Activated CD4-positive, alpha-beta T cell treated with anti-CD3 and anti-CD28 coated beads for 36 hours (primary cell): ENCODE data around the gene PERCC1. TPM values are rescaled to one million over a fixed set of nuclear protein-coding genes. Genes with fewer than 3 reads are reported as not detected.
"Not testable (repeated sequence)": the region's sequence is repeated elsewhere in the genome, so short reads cannot be mapped to it uniquely, and the experiment has no call there.

Source experiments
- ATAC-seq: fragments of 200-7000 bp; cut with Tn5 transposase; one replicate; pipeline ENCODE4 v1.10.0; 2021; ENCODE audit warnings: mild to moderate bottlenecking, moderate library complexity
- CTCF ChIA-PET: fragments of 350-600 bp; sonication (Branson Sonifier 250); formaldehyde crosslinking; loops from one replicate; lab custom pipeline; 2021; ENCODE audit warnings: antibody characterized with exemption; lab: Charles Lee
- POLR2A ChIA-PET: fragments of 350-600 bp; sonication (Branson Sonifier 250); formaldehyde crosslinking; loops from one replicate; lab custom pipeline; 2021; ENCODE audit warnings: antibody characterized with exemption, inconsistent platforms; lab: Charles Lee
- DNase-seq: peaks from one replicate; pipeline ENCODE4 v3.0.0-alpha.2; 2020
- H3K27ac Mint-ChIP-seq: one replicate; pipeline ENCODE4 v1.8.0; 2021; ENCODE audit warnings: mixed read lengths
- H3K27me3 Mint-ChIP-seq: one replicate; pipeline ENCODE4 v1.8.0; 2021; ENCODE audit warnings: mixed read lengths
- H3K36me3 Mint-ChIP-seq: one replicate; pipeline ENCODE4 v1.8.0; 2021; ENCODE audit warnings: low read depth, mixed read lengths
- H3K4me1 Mint-ChIP-seq: one replicate; pipeline ENCODE4 v1.8.0; 2021; ENCODE audit warnings: mixed read lengths
- H3K4me3 Mint-ChIP-seq: one replicate; pipeline ENCODE4 v1.8.0; 2021; ENCODE audit warnings: mild to moderate bottlenecking, moderate library complexity, mixed read lengths
- H3K9me3 Mint-ChIP-seq: one replicate; pipeline ENCODE4 v1.8.0; 2021; ENCODE audit warnings: low read depth, mixed read lengths
- intact Hi-C, 2 experiments: fragments of 100-400 bp; cut with DNase I in 1 of 2; cut with micrococcal nuclease in 1 of 2; formaldehyde crosslinking; loops; one replicate each; pipeline versions ENCODE4 v1.14.2 to v1.15.1; 2022 to 2024; cut with DNase I, micrococcal nuclease
- total RNA-seq, 2 experiments: library from RNA; stranded (reverse); gene quantifications; one replicate each; pipeline ENCODE4 v1.2.3, GENCODE V29; 2021

The PERCC1 gene
- total RNA-seq, 2 experiments from 2014 or later, result not detected

- ATAC-seq (no peak), DNase-seq (no peak)
- ChIA-PET POLR2A (no interaction called here), CTCF (no interaction called here)
- H3K27ac Mint-ChIP-seq, result no peak overlapping the region
- intact Hi-C loops, result no loop called here
- no peaks in the 10 kb centered on the region for H3K27me3 Mint-ChIP-seq
- H3K4me3 Mint-ChIP-seq, result no peak overlapping the region
- no peaks in the 10 kb centered on the region for H3K9me3 Mint-ChIP-seq
- H3K4me1 Mint-ChIP-seq, result no peaks in the 10 kb centered on the region
- no peaks in the 10 kb centered on the region for H3K36me3 Mint-ChIP-seq
These were observed 6.0 kb downstream of the PERCC1 start for GRCh38 chr16:1436731-1437355.

- Mint-ChIP-seq H3K9me3 (no peaks in the 10 kb centered on the region), H3K4me3 (no peak overlapping the region), H3K4me1 (no peaks in the 10 kb centered on the region), H3K36me3 (no peaks in the 10 kb centered on the region), H3K27ac (no peak overlapping the region), H3K27me3 (no peaks in the 10 kb centered on the region)
- CTCF ChIA-PET, result no interaction called here
- ATAC-seq (no peak), DNase-seq (no peak)
- intact Hi-C loops, result no loop called here
- POLR2A ChIA-PET, result no interaction called here
These were observed 6.7 kb downstream of the PERCC1 start for GRCh38 chr16:1437606-1438005.

- Mint-ChIP-seq H3K27ac (no peak overlapping the region), H3K9me3 (no peaks in the 10 kb centered on the region), H3K36me3 (no peaks in the 10 kb centered on the region), H3K4me1 (no peaks in the 10 kb centered on the region), H3K27me3 (no peaks in the 10 kb centered on the region), H3K4me3 (no peak overlapping the region)
- DNase-seq, result no peak
- intact Hi-C loops, result no loop called here
- no peak for ATAC-seq
- POLR2A ChIA-PET, result no interaction called here
- CTCF ChIA-PET, result no interaction called here
These were observed 7.6 kb downstream of the PERCC1 start for GRCh38 chr16:1438229-1439057.

DNA sequence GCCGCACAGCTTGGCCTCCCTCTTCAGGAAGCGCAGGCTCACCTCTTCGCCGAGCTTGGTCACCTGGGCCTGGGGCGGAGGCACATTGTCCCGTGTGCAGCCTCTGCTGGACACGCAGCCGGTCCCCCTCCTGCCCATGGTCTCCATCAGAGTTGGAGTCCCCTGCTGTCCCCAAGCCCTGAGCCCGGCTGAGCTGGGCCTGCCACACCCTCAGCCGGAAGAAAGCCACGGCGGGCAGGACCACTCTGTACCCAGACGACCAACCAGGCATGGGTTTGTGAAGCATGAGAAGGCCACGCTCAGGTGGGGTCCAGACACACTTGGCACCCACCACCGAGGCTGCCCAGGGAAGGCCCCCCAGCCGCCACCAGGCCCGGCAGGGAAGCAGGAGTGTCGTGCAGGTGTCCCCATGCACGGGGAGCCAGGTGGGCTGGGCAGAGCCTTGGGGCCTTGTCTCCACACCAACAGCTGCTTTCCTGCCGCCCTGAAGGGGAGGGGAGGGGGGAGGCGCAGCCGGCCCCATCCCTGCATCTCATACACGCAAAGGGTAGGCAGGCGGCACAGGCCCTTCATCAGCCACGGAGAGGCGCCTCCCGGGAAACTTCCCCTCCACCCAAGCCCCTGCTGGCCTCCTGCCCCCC, 8.3 kb downstream of the PERCC1 start:
- no peak overlapping the region for H3K27ac Mint-ChIP-seq
- no peaks in the 10 kb centered on the region for H3K36me3 Mint-ChIP-seq
- no peak for ATAC-seq
- intact Hi-C loops, result no loop called here
- no peaks in the 10 kb centered on the region for H3K9me3 Mint-ChIP-seq
- H3K4me3 Mint-ChIP-seq, result no peak overlapping the region
- no peaks in the 10 kb centered on the region for H3K4me1 Mint-ChIP-seq
- ChIA-PET POLR2A (no interaction called here), CTCF (interaction anchor here (0.5 kb wide), 1 partner anchor 25 kb away, joined by 3 read pairs; no protein-coding TSS in a partner anchor)
- no peak for DNase-seq
- H3K27me3 Mint-ChIP-seq, result no peaks in the 10 kb centered on the region

DNA sequence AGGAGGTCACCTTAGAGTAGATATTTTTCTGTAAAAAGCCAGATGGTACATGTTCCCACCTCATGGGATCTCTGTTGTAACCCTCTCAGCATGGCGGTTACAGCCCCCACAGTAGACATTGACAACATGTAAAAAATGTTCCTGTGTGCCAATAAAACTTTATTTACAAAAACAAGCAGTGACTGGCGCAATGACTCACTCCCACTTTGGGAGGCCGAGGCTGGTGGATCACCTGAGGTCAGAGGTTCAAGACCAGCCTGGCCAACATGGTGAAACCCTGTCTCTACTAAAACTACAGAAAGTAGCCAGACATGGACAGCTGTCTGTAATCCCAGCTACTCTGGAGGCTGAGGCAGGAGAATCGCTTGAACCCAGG, 8.8 kb downstream of the PERCC1 start:
- H3K27me3 Mint-ChIP-seq, intact Hi-C loops, POLR2A ChIA-PET, H3K9me3 Mint-ChIP-seq, H3K36me3 Mint-ChIP-seq, H3K4me1 Mint-ChIP-seq, DNase-seq, ATAC-seq, H3K4me3 Mint-ChIP-seq, H3K27ac Mint-ChIP-seq: not testable (repeated sequence)
- CTCF ChIA-PET, result interaction anchor here (0.5 kb wide), 1 partner anchor 24 kb away, joined by 3 read pairs; no protein-coding TSS in a partner anchor

DNA sequence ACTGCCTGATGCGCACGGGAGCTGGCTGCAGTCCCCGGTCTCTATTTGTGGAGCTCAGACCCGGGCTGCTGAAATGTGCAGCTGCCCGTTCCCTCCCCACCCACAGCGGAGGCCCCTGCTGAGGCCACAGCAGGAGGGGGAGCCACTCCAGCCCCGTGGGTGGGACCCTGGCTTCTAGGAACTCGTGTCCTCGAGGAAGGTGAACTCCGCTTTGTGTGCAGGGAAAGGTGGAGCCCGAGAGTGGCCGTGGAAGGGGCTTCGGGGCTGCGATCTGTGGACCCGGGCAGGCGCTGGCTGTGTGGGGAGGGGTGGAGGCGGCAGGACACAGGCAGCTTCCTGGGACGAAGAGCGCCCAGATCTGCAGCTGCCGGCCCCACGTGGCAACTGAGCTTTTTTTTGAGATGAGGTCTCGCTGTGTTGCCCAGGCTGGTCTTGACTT, 10.5 kb downstream of the PERCC1 start:
- POLR2A ChIA-PET, result no interaction called here
- CTCF ChIA-PET, result interaction anchor here (0.9 kb wide), 1 partner anchor 21 kb away, joined by 3 read pairs; the partner anchor contains the start of gene UQCC4
- H3K9me3 Mint-ChIP-seq, result no peaks in the 10 kb centered on the region
- no peaks in the 10 kb centered on the region for H3K27me3 Mint-ChIP-seq
- DNase-seq, result no peak
- no peaks in the 10 kb centered on the region for H3K36me3 Mint-ChIP-seq
- no peak for ATAC-seq
- H3K4me3 Mint-ChIP-seq, result no peak overlapping the region
- no peak overlapping the region for H3K27ac Mint-ChIP-seq
- no peaks in the 10 kb centered on the region for H3K4me1 Mint-ChIP-seq
- intact Hi-C loops, result no loop called here

GRCh38 chr16:1442697-1443096, 11.8 kb downstream of the PERCC1 start:
- intact Hi-C loops, result no loop called here
- no peaks in the 10 kb centered on the region for H3K27me3 Mint-ChIP-seq
- ChIA-PET CTCF (no interaction called here), POLR2A (no interaction called here)
- H3K4me3 Mint-ChIP-seq, result no peak overlapping the region
- ATAC-seq, result no peak
- H3K9me3 Mint-ChIP-seq, result no peaks in the 10 kb centered on the region
- DNase-seq, result no peak
- H3K27ac Mint-ChIP-seq, result no peak overlapping the region
- no peaks in the 10 kb centered on the region for H3K36me3 Mint-ChIP-seq
- no peaks in the 10 kb centered on the region for H3K4me1 Mint-ChIP-seq

DNA sequence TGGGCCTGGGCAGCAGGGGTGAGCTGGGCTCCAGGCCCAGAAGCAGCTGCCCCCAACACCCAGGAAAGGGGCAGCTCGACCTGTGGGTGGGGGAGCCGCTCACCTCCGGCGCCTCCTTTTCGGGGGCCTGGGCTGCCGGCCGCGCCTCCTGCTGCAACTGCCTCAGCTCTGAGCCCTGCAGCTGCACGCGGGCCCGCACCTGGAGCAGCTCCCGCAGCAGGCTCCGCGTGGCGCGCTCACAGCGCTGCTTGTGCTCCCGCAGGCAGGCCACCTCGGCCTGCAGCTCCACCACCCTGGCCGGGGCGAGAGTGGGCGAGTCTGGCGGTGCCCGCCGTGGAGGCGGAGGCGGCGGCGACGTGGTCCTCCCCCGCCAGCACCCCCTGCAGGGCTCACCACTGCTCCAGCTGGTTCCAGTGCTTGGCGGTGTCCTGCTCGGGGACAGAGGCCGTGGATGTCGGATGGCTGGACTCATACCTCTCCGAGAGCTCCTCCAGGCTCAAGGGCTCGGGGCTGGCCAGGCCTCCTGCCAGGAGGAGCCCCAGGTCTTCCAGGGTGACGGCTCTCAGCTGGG, 12.6 kb downstream of the PERCC1 start:
- POLR2A ChIA-PET, result no interaction called here
- CTCF ChIA-PET, result no interaction called here
- intact Hi-C loops, result no loop called here
- H3K9me3 Mint-ChIP-seq, result no peaks in the 10 kb centered on the region
- no peak overlapping the region for H3K4me3 Mint-ChIP-seq
- no peaks in the 10 kb centered on the region for H3K4me1 Mint-ChIP-seq
- no peaks in the 10 kb centered on the region for H3K27me3 Mint-ChIP-seq
- ATAC-seq (no peak), DNase-seq (no peak)
- no peaks in the 10 kb centered on the region for H3K36me3 Mint-ChIP-seq
- no peak overlapping the region for H3K27ac Mint-ChIP-seq

DNA sequence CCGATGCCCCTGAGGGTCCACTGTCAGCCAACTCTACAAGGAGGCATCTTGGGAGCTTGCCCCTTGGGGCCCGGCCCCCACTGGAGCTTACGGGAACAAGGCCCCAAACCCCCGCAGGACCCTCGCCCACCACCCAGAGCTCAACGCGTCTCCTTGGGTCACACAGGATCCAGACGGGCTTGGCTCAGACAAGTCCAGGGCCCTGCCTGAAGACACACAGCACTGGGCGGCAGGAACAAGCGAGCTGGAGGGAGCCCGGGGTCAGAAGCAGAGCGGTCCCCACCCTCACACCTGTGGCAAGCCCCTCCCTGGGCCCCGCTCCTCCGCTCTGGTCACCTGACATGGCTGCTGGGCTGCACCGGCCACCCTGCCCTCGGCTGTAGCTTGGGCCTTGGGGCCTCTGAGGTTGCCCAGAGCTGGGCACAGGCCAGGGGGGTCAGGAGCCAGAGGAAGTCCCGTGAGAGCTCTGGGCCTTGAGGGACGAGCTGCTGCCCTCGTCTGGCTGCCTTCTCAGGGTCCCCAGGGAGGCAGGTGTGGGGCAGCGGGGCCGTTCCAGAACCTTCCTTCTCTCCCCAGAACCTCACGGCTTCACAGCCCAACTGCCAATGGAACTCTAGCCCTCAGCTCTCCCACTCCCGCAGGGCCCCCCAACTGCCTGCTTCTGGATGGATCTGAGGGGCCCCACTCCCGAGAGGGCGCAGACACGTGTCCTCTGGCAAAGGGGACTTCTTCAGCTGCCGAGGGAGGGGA, 13.3 kb downstream of the PERCC1 start, which contains the start of gene CCDC154:
CCDC154 (minus strand) TSS at position 577 of the 750 bp plus-strand sequence; CDS start at position 343, 234 bp downstream.
- H3K36me3 Mint-ChIP-seq, result no peaks in the 10 kb centered on the region
- no peaks in the 10 kb centered on the region for H3K9me3 Mint-ChIP-seq
- no peak within 1 kb of the TSS for H3K27ac Mint-ChIP-seq
- intact Hi-C loops, result no loop called here
- CTCF ChIA-PET, result no interaction called here
- no peak within 1 kb of the TSS for H3K4me3 Mint-ChIP-seq
- no peaks in the 10 kb centered on the region for H3K4me1 Mint-ChIP-seq
- DNase-seq (no peak), ATAC-seq (no peak)
- no peaks in the 10 kb centered on the region for H3K27me3 Mint-ChIP-seq
- POLR2A ChIA-PET, result no interaction called here

- DNase-seq (no peak), ATAC-seq (no peak)
- intact Hi-C loops, result no loop called here
- Mint-ChIP-seq H3K27ac (no peak overlapping the region), H3K4me1 (no peaks in the 10 kb centered on the region), H3K9me3 (no peaks in the 10 kb centered on the region), H3K4me3 (no peak overlapping the region), H3K36me3 (no peaks in the 10 kb centered on the region), H3K27me3 (no peaks in the 10 kb centered on the region)
- ChIA-PET CTCF (no interaction called here), POLR2A (no interaction called here)
These were observed 14.0 kb downstream of the PERCC1 start for GRCh38 chr16:1444730-1445517.
